Measurements from ENCODE around the gene GREM1.

The GREM1 gene

DNA sequence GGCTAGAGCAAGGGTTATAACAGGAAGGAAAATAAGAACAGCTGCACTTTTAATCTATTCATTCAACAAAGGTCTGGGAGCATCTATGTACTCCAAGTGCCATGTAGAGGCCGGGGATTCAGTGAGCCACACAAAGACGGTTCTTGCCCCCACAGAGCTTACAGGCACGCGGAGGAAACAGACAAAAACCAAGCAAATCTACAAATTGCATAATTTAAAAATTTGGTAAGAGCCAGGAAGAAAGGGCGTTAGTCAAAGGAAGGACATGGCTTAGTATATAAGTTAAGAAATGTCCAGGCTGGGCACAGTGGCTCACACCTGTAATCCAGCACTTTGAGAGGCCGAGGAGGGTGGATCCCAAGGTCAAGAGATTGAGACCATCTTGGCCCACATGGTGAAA is 10.4 kb upstream of the GREM1 start:
- Histone ChIP-seq H3K4me3 (ENCODE audit: low read depth in 1 of 2, low read length in 1 of 2) (no peak overlapping the region), H3K9me3 (no peaks in the 10 kb centered on the region), H3K27ac (no peak overlapping the region), H3K27me3 (peaks cover 47% of the 10 kb centered on the region), H3K4me1 (ENCODE audit: control insufficient read depth in 1 of 2, insufficient read depth in 1 of 2, low read depth in 1 of 2, low read length in 1 of 2) (peaks cover 4 to 14% of the 10 kb centered on the region in 2 experiments), H3K36me3 (no peaks in the 10 kb centered on the region)
- TF ChIP-seq, protein P1, sequence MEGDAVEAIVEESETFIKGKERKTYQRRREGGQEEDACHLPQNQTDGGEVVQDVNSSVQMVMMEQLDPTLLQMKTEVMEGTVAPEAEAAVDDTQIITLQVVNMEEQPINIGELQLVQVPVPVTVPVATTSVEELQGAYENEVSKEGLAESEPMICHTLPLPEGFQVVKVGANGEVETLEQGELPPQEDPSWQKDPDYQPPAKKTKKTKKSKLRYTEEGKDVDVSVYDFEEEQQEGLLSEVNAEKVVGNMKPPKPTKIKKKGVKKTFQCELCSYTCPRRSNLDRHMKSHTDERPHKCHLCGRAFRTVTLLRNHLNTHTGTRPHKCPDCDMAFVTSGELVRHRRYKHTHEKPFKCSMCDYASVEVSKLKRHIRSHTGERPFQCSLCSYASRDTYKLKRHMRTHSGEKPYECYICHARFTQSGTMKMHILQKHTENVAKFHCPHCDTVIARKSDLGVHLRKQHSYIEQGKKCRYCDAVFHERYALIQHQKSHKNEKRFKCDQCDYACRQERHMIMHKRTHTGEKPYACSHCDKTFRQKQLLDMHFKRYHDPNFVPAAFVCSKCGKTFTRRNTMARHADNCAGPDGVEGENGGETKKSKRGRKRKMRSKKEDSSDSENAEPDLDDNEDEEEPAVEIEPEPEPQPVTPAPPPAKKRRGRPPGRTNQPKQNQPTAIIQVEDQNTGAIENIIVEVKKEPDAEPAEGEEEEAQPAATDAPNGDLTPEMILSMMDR (IDR thresholded peaks at IDR 0.05): no peak

DNA sequence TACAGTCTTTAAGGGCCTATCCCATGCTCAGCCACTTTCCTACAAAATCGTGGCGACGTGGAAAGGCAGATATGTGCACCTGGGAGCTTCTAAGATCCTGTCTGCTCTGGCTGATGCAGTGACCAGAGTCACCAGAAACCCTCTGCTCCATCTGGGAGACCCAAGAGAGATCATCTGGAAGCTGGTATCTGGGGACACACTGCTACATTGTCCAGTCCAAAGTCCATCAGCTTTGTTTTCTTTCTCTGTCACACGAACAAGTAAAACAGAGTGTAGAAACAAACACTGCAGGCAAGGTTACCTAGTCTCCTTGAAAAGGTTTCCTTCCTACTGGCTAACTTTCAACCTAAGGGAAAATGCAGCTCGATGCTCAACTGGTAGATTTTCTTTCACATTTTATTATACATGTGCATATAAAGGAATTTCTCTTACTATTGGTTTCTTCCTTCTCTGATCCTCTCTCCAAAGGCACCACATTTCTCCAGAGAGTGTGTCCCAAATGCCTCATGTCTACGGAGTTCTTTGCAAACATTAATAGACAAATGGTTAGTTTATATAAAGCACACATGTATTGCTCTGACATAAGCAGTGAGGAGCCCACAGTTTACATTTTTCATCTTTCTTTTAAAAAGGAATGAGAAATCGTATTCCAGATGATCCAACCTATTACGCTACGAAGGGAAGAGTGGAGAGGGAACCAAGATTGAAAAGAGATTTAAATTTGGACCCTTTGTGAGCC is 8.3 kb upstream of the GREM1 start:
- H3K27ac ChIP-seq: no peak overlapping the region
- TF ChIP-seq, protein P1 (IDR thresholded peaks at IDR 0.05): no peak
- H3K4me3 ChIP-seq (ENCODE audit: low read depth in 1 of 2, low read length in 1 of 2): no peak overlapping the region
- H3K27me3 ChIP-seq: peaks cover 53% of the 10 kb centered on the region
- no peaks in the 10 kb centered on the region for H3K9me3 ChIP-seq
- H3K36me3 ChIP-seq: no peaks in the 10 kb centered on the region
- peaks cover 4 to 14% of the 10 kb centered on the region in 2 experiments for H3K4me1 ChIP-seq (ENCODE audit: control insufficient read depth in 1 of 2, insufficient read depth in 1 of 2, low read depth in 1 of 2, low read length in 1 of 2)

DNA sequence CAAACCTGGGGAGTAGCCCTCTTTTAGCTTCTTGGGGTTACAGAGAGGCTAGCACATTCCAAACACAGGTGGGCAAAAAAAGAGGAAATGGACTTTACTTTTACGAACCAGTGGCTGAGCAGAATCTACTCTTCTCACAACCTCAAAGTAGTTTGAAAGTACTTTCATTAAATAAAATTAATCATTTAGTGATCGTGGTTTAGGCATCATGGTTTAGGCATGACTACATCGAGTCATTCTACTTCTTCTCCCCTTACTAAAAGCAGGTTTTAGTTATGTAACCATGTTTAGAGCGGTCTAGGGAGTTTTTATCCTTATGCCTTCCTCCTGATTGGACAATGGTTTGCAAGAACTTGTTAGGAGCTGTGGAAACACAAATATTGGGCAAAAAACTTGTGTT is 2.5 kb upstream of the GREM1 start:
- H3K4me3 ChIP-seq (ENCODE audit: low read depth in 1 of 2, low read length in 1 of 2): no peak overlapping the region
- H3K27ac ChIP-seq: no peak overlapping the region
- H3K36me3 ChIP-seq: no peaks in the 10 kb centered on the region
- peaks cover 4 to 23% of the 10 kb centered on the region in 2 experiments for H3K4me1 ChIP-seq (ENCODE audit: control insufficient read depth in 1 of 2, insufficient read depth in 1 of 2, low read depth in 1 of 2, low read length in 1 of 2)
- H3K27me3 ChIP-seq: peaks cover 97% of the 10 kb centered on the region
- no peaks in the 10 kb centered on the region for H3K9me3 ChIP-seq
- TF ChIP-seq, protein P1 (IDR thresholded peaks at IDR 0.05): no peak

DNA sequence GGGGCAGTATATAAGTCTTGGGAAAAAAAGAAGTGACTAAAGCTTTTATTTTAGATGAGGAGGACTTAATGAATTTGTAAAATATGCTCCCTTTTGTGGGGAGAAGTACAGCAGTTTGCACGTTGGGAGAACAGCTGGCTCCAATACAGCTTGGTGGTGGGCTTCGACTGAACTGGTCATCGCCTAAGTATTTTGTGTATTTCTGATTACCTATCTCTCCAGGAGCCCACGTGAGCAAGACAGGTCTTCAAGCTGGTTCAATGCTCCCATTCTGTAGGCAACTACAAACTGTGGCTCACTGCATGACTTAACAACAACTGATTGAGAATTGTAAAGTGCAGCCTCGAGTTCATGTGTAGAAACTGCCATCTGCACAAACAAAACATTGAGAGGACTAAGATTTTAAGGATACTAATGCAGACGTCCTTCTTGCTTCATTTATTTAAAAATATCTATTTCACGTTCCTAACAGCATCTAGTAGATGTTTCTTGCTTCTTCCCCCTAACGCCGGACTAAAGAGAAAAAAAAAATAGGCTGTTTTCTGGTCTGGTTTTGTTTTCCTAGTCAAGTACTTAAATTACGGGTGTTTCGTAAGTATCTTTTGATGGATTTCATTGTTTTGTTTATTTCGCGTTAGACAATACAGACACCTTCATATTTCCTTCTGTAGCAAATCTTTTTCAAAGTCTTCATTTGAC is 1.4 kb upstream of the GREM1 start:
- TF ChIP-seq, protein P1 (IDR thresholded peaks at IDR 0.05): no peak
- H3K4me1 ChIP-seq (ENCODE audit: control insufficient read depth in 1 of 2, insufficient read depth in 1 of 2, low read depth in 1 of 2, low read length in 1 of 2): peaks cover 4 to 23% of the 10 kb centered on the region in 2 experiments
- no peak overlapping the region for H3K27ac ChIP-seq
- H3K4me3 ChIP-seq (ENCODE audit: low read depth in 1 of 2, low read length in 1 of 2): no peak overlapping the region
- H3K36me3 ChIP-seq: no peaks in the 10 kb centered on the region
- peaks cover 100% of the 10 kb centered on the region for H3K27me3 ChIP-seq
- H3K9me3 ChIP-seq: no peaks in the 10 kb centered on the region

DNA sequence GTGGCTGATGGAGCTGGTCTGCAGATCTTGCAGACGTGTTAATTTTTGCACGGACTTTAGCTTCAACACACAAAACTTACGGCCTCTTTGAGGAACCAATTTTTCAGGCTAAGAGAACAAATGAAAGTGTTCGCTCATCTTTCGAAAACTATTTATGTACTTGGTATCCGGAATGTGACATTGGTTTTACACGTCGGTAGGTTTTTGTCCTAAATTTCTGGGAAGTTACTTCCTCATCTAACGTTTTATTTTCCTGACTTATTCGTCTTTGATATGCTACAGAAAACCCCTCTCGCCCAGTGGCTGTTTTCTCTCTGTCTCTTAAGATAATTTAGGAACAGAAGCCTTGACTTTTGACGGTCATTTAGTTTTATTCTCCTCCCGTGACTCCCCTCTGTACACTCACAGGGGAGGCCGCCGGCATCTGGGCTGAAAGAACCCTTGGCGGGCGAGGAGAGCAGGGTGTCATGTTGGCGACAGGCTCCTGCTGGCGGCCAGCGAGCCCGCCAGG is 834 bp upstream of the GREM1 start:
- peak overlapping the region in 1 of 2 experiments; percentile 12 for H3K4me3 ChIP-seq (ENCODE audit: low read depth in 1 of 2, low read length in 1 of 2)
- no peaks in the 10 kb centered on the region for H3K9me3 ChIP-seq
- H3K36me3 ChIP-seq: no peaks in the 10 kb centered on the region
- peaks cover 4 to 23% of the 10 kb centered on the region in 2 experiments for H3K4me1 ChIP-seq (ENCODE audit: control insufficient read depth in 1 of 2, insufficient read depth in 1 of 2, low read depth in 1 of 2, low read length in 1 of 2)
- TF ChIP-seq, protein P1 (IDR thresholded peaks at IDR 0.05): no peak
- H3K27ac ChIP-seq: no peak overlapping the region
- H3K27me3 ChIP-seq: peaks cover 100% of the 10 kb centered on the region
